Astrocyte (in vitro differentiated cells and primary cell): ENCODE measurements around the gene ACTL8. TPM values are rescaled to one million over a fixed set of nuclear protein-coding genes. Genes with fewer than 3 reads are reported as not detected.

Experiments used
- DNase-seq: peaks from one replicate; pipeline ENCODE4 v3.0.0-alpha.2; 2010; ENCODE audit warnings: low read depth
- FAIRE-seq: peaks from 2 replicates; lab custom pipeline; 2011; peaks lifted over from hg19 to GRCh38; lab: Jason Lieb, UNC
- H2AFZ ChIP-seq: 2 replicates; pipeline ENCODE4 v1.6.0; 2012; ENCODE audit warnings: low read depth, low read length, inconsistent platforms
- H3K27ac ChIP-seq: 2 replicates; pipeline ENCODE4 v1.5.1; 2011; ENCODE audit warnings: low read depth, low read length, inconsistent platforms
- H3K27me3 ChIP-seq: 2 replicates; pipeline ENCODE4 v1.6.0; 2011; ENCODE audit warnings: low read length, inconsistent platforms; ENCODE audit not compliant: insufficient read depth
- H3K36me3 ChIP-seq: 2 replicates; pipeline ENCODE4 v1.5.1; 2011; ENCODE audit warnings: low read length, inconsistent platforms; ENCODE audit not compliant: insufficient read depth
- H3K4me1 ChIP-seq: 2 replicates; pipeline ENCODE4 v1.5.1; 2011; ENCODE audit warnings: low read length, inconsistent platforms; ENCODE audit not compliant: insufficient read depth
- H3K4me2 ChIP-seq: 2 replicates; pipeline ENCODE4 v1.6.0; 2012; ENCODE audit warnings: low read length, inconsistent platforms
- H3K4me3 ChIP-seq: 2 replicates; pipeline ENCODE4 v1.5.1; 2011; ENCODE audit warnings: low read depth, mild to moderate bottlenecking, low read length, inconsistent platforms; ENCODE audit not compliant: insufficient read depth
- H3K79me2 ChIP-seq: 2 replicates; pipeline ENCODE4 v1.6.0; 2012; ENCODE audit warnings: mild to moderate bottlenecking, low read length, inconsistent platforms; ENCODE audit not compliant: insufficient read depth
- H3K9ac ChIP-seq: 2 replicates; pipeline ENCODE4 v1.6.0; 2012; ENCODE audit warnings: mild to moderate bottlenecking, low read length, inconsistent platforms
- H3K9me3 ChIP-seq: 2 replicates; pipeline ENCODE4 v1.5.1; 2012; ENCODE audit warnings: low read depth, mild to moderate bottlenecking, low read length, inconsistent platforms; ENCODE audit not compliant: insufficient read depth
- H4K20me1 ChIP-seq: 2 replicates; pipeline ENCODE4 v1.6.0; 2012; ENCODE audit warnings: low read length, inconsistent platforms; ENCODE audit not compliant: insufficient read depth
- H3K27ac Mint-ChIP-seq: one replicate; pipeline ENCODE4 v1.8.0; 2021; ENCODE audit warnings: mild to moderate bottlenecking, mixed read lengths; ENCODE audit not compliant: unreplicated experiment
- H3K27me3 Mint-ChIP-seq: one replicate; pipeline ENCODE4 v1.8.0; 2021; ENCODE audit warnings: low read depth, mixed read lengths; ENCODE audit not compliant: unreplicated experiment
- H3K36me3 Mint-ChIP-seq: one replicate; pipeline ENCODE4 v1.8.0; 2021; ENCODE audit warnings: low read depth, mixed read lengths; ENCODE audit not compliant: unreplicated experiment
- H3K4me1 Mint-ChIP-seq: one replicate; pipeline ENCODE4 v1.8.0; 2021; ENCODE audit warnings: low read depth, mixed read lengths; ENCODE audit not compliant: unreplicated experiment
- H3K4me3 Mint-ChIP-seq: one replicate; pipeline ENCODE4 v1.8.0; 2021; ENCODE audit warnings: mild to moderate bottlenecking, moderate library complexity, mixed read lengths; ENCODE audit not compliant: unreplicated experiment
- H3K9me3 Mint-ChIP-seq: one replicate; pipeline ENCODE4 v1.8.0; 2021; ENCODE audit warnings: mild to moderate bottlenecking, mixed read lengths; ENCODE audit not compliant: unreplicated experiment
- EZH2 ChIP-seq: IDR thresholded peaks from 2 replicates; pipeline ENCODE4 v1.6.1; 2012; ENCODE audit warnings: mild to moderate bottlenecking, low read length, inconsistent platforms; ENCODE audit not compliant: insufficient read depth
- total RNA-seq: library from RNA; stranded (reverse); gene quantifications from 2 replicates; pipeline ENCODE4 v1.2.1, GENCODE V29; 2021
- TF ChIP-seq, protein P1 (sequence below): IDR thresholded peaks from 2 replicates; pipeline ENCODE4 v1.5.1; 2011; ENCODE audit warnings: low read depth, mild to moderate bottlenecking, inconsistent platforms, low read length, moderate library complexity; ENCODE audit not compliant: insufficient read depth

ACTL8 gene
- total RNA-seq, 1 donor from 2014 or later = 2.0 TPM

- Histone ChIP-seq H3K4me2 (no peak overlapping the region), H2AFZ (no peak overlapping the region), H3K9ac (no peak overlapping the region), H3K79me2 (no peaks in the 10 kb centered on the region), H3K27me3 (no peaks in the 10 kb centered on the region), H3K9me3 (no peaks in the 10 kb centered on the region), H3K27ac (no peak overlapping the region), H4K20me1 (no peaks in the 10 kb centered on the region), H3K4me3 (no peak overlapping the region), H3K4me1 (peaks cover 7% of the 10 kb centered on the region), H3K36me3 (no peaks in the 10 kb centered on the region)
- TF ChIP-seq EZH2 = no peak
- TF ChIP-seq, protein P1, sequence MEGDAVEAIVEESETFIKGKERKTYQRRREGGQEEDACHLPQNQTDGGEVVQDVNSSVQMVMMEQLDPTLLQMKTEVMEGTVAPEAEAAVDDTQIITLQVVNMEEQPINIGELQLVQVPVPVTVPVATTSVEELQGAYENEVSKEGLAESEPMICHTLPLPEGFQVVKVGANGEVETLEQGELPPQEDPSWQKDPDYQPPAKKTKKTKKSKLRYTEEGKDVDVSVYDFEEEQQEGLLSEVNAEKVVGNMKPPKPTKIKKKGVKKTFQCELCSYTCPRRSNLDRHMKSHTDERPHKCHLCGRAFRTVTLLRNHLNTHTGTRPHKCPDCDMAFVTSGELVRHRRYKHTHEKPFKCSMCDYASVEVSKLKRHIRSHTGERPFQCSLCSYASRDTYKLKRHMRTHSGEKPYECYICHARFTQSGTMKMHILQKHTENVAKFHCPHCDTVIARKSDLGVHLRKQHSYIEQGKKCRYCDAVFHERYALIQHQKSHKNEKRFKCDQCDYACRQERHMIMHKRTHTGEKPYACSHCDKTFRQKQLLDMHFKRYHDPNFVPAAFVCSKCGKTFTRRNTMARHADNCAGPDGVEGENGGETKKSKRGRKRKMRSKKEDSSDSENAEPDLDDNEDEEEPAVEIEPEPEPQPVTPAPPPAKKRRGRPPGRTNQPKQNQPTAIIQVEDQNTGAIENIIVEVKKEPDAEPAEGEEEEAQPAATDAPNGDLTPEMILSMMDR = no peak
- peaks cover 6% of the 10 kb centered on the region for H3K4me1 Mint-ChIP-seq
- no peak for FAIRE-seq
- DNase-seq = no peak
- peaks cover 38% of the 10 kb centered on the region for H3K27me3 Mint-ChIP-seq
- no peak overlapping the region for H3K4me3 Mint-ChIP-seq
- H3K9me3 Mint-ChIP-seq = no peaks in the 10 kb centered on the region
- H3K36me3 Mint-ChIP-seq = no peaks in the 10 kb centered on the region
- H3K27ac Mint-ChIP-seq = no peak overlapping the region
These were observed 101.5 kb downstream of the ACTL8 start for GRCh38 chr1:17856496-17857108.

GRCh38 chr1:17857109-17857499 is 102.0 kb downstream of the ACTL8 start:
- Mint-ChIP-seq H3K4me3 (no peak overlapping the region), H3K9me3 (no peaks in the 10 kb centered on the region), H3K4me1 (peaks cover 11% of the 10 kb centered on the region), H3K27me3 (peaks cover 36% of the 10 kb centered on the region), H3K36me3 (no peaks in the 10 kb centered on the region), H3K27ac (no peak overlapping the region)
- H3K4me1 ChIP-seq = peaks cover 12% of the 10 kb centered on the region
- H4K20me1 ChIP-seq = no peaks in the 10 kb centered on the region
- H3K27me3 ChIP-seq = no peaks in the 10 kb centered on the region
- no peak overlapping the region for H3K4me2 ChIP-seq
- no peaks in the 10 kb centered on the region for H3K9me3 ChIP-seq
- H3K27ac ChIP-seq = no peak overlapping the region
- H3K36me3 ChIP-seq = no peaks in the 10 kb centered on the region
- DNase-seq (no peak), FAIRE-seq (no peak)
- TF ChIP-seq, protein P1 = no peak
- TF ChIP-seq EZH2 = no peak
- no peak overlapping the region for H3K9ac ChIP-seq
- no peak overlapping the region for H2AFZ ChIP-seq
- no peak overlapping the region for H3K4me3 ChIP-seq
- H3K79me2 ChIP-seq = no peaks in the 10 kb centered on the region

DNA sequence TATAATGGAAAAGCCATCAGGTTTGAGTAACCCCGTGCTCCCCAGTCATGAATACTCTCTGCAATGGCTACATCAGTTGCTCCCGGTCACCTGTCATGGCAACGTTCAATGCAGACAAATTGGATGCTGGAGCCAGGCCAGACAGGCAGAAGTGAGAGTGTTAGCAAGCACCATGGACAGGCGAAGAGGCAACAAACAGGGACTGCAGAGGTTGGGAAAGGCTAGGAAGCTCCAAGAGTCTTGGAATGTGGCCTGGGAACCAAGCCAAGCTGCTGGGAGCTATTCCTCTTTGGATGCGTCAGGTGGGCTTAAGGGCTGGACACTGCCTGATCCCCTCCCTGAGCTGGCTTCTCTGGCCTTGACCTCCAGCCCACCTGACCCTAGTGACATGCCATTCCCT is 102.9 kb downstream of the ACTL8 start:
- FAIRE-seq (no peak), DNase-seq (peak; percentile 41)
- Mint-ChIP-seq H3K9me3 (no peaks in the 10 kb centered on the region), H3K27ac (no peak overlapping the region), H3K4me1 (peaks cover 12% of the 10 kb centered on the region), H3K36me3 (no peaks in the 10 kb centered on the region), H3K27me3 (peaks cover 31% of the 10 kb centered on the region), H3K4me3 (no peak overlapping the region)
- no peak overlapping the region for H3K4me3 ChIP-seq
- no peak overlapping the region for H3K9ac ChIP-seq
- H3K9me3 ChIP-seq = no peaks in the 10 kb centered on the region
- H3K36me3 ChIP-seq = no peaks in the 10 kb centered on the region
- no peaks in the 10 kb centered on the region for H4K20me1 ChIP-seq
- no peak overlapping the region for H3K4me2 ChIP-seq
- peaks cover 13% of the 10 kb centered on the region for H3K4me1 ChIP-seq
- H2AFZ ChIP-seq = no peak overlapping the region
- H3K27me3 ChIP-seq = no peaks in the 10 kb centered on the region
- H3K27ac ChIP-seq = no peak overlapping the region
- TF ChIP-seq, protein P1 = no peak
- no peak for TF ChIP-seq EZH2
- no peaks in the 10 kb centered on the region for H3K79me2 ChIP-seq
